Ramos (cell line): Measurements from ENCODE around the gene MRE11.
"Not testable (repeated sequence)": the region's sequence is repeated elsewhere in the genome, so short reads cannot be mapped to it uniquely, and the experiment has no call there.

ENCODE experiments used
- in situ Hi-C: fragments of 300-500 bp; cut with MboI; formaldehyde crosslinking; loops from one replicate; pipeline ENCODE4 v1.14.3; 2022; ENCODE audit warnings: low sequenced_read_pairs; ENCODE audit not compliant: unreplicated experiment

Gene MRE11

DNA sequence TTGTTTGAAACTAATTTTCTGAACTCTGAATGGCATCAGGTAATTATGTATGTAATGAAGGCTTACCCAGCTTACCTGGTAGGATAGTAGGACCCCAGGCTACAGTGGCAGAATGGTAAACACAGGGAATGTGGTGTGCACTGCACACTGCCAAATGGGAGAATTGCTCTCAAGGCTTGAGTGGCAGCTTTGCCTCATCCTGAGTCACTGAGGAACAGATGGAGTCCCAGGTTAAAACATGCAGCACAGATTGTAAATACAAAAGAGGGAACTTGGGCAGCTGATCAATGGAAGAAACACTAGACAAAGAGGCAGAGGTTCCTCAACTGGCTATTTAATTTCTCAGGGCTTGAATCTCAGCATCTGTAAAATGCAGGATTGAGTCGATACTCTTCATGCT, 116.8 kb downstream of the MRE11 start:
- in situ Hi-C loops = no loop called here

DNA sequence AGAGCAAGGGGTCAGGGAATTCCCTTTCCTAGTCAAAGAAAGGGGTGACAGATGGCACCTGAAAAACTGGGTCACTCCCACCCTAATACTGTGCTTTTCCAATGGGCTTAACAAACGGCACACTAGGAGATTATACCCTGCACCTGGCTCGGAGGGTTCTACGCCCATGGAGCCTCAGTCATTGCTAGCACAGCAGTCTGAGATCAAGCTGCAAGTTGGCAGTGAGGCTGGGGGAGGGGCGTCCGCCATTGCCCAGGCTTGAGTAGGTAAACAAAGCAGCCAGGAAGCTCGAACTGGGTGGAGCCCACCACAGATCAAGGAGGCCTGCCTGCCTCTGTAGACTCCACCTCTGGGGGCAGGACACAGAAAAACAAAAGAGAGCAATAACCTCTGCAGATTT, 123.1 kb downstream of the MRE11 start:
- in situ Hi-C loops = not testable (repeated sequence)
